Measurements from ENCODE around the gene ANGPTL7.

Gene ANGPTL7

DNA sequence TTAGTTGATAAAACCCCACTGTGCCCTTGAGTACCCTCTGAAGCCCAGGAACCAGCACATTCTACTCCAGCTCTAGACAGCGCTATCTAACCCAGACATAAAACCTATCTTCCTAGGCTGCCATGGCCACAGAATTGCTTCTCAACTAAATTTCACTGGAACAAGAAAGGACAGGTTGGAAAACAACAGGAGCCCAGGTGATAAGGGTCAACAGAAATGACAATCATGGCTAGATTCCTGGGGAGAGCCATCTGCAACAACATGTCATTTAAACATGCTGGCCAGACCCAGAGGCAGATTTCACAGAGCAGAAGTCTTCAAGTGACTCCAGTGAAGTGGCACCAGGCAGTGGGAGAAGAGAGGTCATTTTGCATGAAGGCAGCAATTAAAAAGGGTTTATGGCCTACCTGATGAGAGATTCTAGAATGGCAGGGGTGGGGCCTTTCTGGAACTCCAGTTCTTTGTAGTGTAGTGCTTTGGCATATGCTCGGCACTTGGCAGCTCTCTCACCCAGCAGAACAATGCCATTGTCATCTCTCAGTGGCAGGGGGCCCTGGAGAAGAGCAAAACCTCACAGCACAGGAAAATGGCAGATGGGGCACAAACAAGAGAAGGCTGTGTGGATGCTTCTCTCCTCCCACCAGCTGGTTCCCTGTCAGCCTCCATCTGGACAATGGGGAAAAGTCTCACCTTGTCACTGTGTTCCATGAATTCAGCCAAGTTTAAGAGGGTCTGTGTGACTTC, 9.9 kb downstream of the ANGPTL7 start:
- TF ChIP-seq EZH2 (optimal IDR thresholded peaks at IDR 0.05; ENCODE audit: low read depth, low read length) (no peak), EZH2phosphoT487 (IDR thresholded peaks at IDR 0.05; ENCODE audit: low read length) (no peak)
- TF ChIP-seq, protein P1, sequence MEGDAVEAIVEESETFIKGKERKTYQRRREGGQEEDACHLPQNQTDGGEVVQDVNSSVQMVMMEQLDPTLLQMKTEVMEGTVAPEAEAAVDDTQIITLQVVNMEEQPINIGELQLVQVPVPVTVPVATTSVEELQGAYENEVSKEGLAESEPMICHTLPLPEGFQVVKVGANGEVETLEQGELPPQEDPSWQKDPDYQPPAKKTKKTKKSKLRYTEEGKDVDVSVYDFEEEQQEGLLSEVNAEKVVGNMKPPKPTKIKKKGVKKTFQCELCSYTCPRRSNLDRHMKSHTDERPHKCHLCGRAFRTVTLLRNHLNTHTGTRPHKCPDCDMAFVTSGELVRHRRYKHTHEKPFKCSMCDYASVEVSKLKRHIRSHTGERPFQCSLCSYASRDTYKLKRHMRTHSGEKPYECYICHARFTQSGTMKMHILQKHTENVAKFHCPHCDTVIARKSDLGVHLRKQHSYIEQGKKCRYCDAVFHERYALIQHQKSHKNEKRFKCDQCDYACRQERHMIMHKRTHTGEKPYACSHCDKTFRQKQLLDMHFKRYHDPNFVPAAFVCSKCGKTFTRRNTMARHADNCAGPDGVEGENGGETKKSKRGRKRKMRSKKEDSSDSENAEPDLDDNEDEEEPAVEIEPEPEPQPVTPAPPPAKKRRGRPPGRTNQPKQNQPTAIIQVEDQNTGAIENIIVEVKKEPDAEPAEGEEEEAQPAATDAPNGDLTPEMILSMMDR (IDR thresholded peaks at IDR 0.05; ENCODE audit: low read length), result no peak
- no peak overlapping the region for H3K9ac ChIP-seq (ENCODE audit: low read length)
- 0 out of 2 replicates have a peak, but pooled peaks cover 3% of the 10 kb centered on the region for H3K36me3 ChIP-seq (replicated peaks; ENCODE audit: insufficient read depth, low read length)
- no peaks in the 10 kb centered on the region for H4K20me1 ChIP-seq (ENCODE audit: insufficient read depth, low read length)
- no peaks in the 10 kb centered on the region; the same call in 1 of the 2 replicates for H3F3A ChIP-seq (ENCODE audit: insufficient read depth, low read length)
- H3K9me3 ChIP-seq (replicated peaks; ENCODE audit: insufficient read depth, low read length), result no peaks in the 10 kb centered on the region
- no peak overlapping the region for H3K4me3 ChIP-seq (ENCODE audit: low read length)
- H3K27ac ChIP-seq (ENCODE audit: low read length), result no peak overlapping the region
- DNase-seq, result no peak
- H3K9me2 ChIP-seq (replicated peaks; ENCODE audit: insufficient read depth, low read length), result no peaks in the 10 kb centered on the region
- no peak overlapping the region for H3K4me2 ChIP-seq (ENCODE audit: low read depth, low read length)
- no peaks in the 10 kb centered on the region for H3K4me1 ChIP-seq (ENCODE audit: low read length)
- H3K27me3 ChIP-seq (replicated peaks; ENCODE audit: insufficient read depth, low read length), result no peaks in the 10 kb centered on the region
- no peak overlapping the region for H2AFZ ChIP-seq (ENCODE audit: low read length)
- H3K79me2 ChIP-seq (ENCODE audit: low read length), result no peaks in the 10 kb centered on the region

GRCh38 chr1:11204396-11205190, 15.4 kb downstream of the ANGPTL7 start:
- no peaks in the 10 kb centered on the region; the same call in 1 of the 2 replicates for H3K36me3 ChIP-seq (replicated peaks; ENCODE audit: insufficient read depth, low read length)
- no peak for DNase-seq

GRCh38 chr1:11207898-11208611, 18.9 kb downstream of the ANGPTL7 start:
- H3K27me3 ChIP-seq (replicated peaks; ENCODE audit: insufficient read depth, low read length), result no peaks in the 10 kb centered on the region
- no peaks in the 10 kb centered on the region for H3F3A ChIP-seq (ENCODE audit: insufficient read depth, low read length)
- no peak overlapping the region for H3K4me3 ChIP-seq (ENCODE audit: low read length)
- H3K9me3 ChIP-seq (replicated peaks; ENCODE audit: insufficient read depth, low read length), result no peaks in the 10 kb centered on the region
- peaks cover 5% of the 10 kb centered on the region; the same call in 1 of the 2 replicates for H3K36me3 ChIP-seq (replicated peaks; ENCODE audit: insufficient read depth, low read length)
- H3K4me2 ChIP-seq (ENCODE audit: low read depth, low read length), result no peak overlapping the region
- TF ChIP-seq, protein P1 (IDR thresholded peaks at IDR 0.05; ENCODE audit: low read length), result no peak
- no peak overlapping the region for H3K9ac ChIP-seq (ENCODE audit: low read length)
- no peaks in the 10 kb centered on the region for H3K4me1 ChIP-seq (ENCODE audit: low read length)
- no peak for DNase-seq
- H3K9me2 ChIP-seq (replicated peaks; ENCODE audit: insufficient read depth, low read length), result no peaks in the 10 kb centered on the region
- H3K27ac ChIP-seq (ENCODE audit: low read length), result no peak overlapping the region
- no peak overlapping the region for H2AFZ ChIP-seq (ENCODE audit: low read length)
- H3K79me2 ChIP-seq (ENCODE audit: low read length), result no peaks in the 10 kb centered on the region
- no peaks in the 10 kb centered on the region for H4K20me1 ChIP-seq (ENCODE audit: insufficient read depth, low read length)

More at GRCh38 chr1:11204396-11205190, 15.4 kb downstream of the ANGPTL7 start:
- Histone ChIP-seq H3K79me2 (ENCODE audit: low read length) (no peaks in the 10 kb centered on the region), H3K27me3 (replicated peaks; ENCODE audit: insufficient read depth, low read length) (no peaks in the 10 kb centered on the region), H3K9ac (ENCODE audit: low read length) (no peak overlapping the region), H3K9me3 (replicated peaks; ENCODE audit: insufficient read depth, low read length) (no peaks in the 10 kb centered on the region), H2AFZ (ENCODE audit: low read length) (no peak overlapping the region), H3K27ac (ENCODE audit: low read length) (no peak overlapping the region), H3F3A (ENCODE audit: insufficient read depth, low read length) (no peaks in the 10 kb centered on the region), H3K4me3 (ENCODE audit: low read length) (no peak overlapping the region), H4K20me1 (ENCODE audit: insufficient read depth, low read length) (no peaks in the 10 kb centered on the region), H3K9me2 (replicated peaks; ENCODE audit: insufficient read depth, low read length) (no peaks in the 10 kb centered on the region), H3K4me1 (ENCODE audit: low read length) (no peaks in the 10 kb centered on the region), H3K4me2 (ENCODE audit: low read depth, low read length) (no peak overlapping the region)
- TF ChIP-seq, protein P1 (IDR thresholded peaks at IDR 0.05; ENCODE audit: low read length), result no peak
- TF ChIP-seq EZH2phosphoT487 (IDR thresholded peaks at IDR 0.05; ENCODE audit: low read length) (no peak), EZH2 (optimal IDR thresholded peaks at IDR 0.05; ENCODE audit: low read depth, low read length) (no peak)
